ENCODE data around the gene MCCC1.

The MCCC1 gene

DNA sequence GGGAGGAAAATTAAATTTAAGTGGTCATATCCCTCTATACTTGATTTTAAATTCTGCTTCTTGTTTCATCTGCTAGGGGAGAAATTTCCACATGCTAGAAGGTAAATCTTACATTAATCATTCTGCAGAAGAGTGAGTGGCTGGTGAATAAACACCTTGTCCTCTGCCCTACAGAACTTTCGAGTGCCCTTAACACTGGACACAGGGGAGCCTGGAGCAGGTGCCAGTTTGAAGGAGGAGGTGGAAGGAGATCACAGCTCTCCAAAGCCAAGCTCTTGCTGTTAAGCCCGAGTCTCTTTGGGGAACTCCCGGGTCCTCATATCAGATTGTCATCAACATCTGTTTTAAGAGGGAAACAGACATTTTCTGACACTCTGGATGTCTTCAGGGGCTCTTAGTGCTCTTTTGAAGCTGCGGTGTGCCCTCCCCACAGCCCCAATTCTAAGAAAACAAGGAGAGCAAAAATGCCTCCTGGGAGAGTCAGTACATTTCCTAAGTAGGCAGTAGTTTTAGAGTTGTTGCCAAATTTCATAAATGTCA, 32.0 kb upstream of the MCCC1 start:
- TF ChIP-seq, protein P1, sequence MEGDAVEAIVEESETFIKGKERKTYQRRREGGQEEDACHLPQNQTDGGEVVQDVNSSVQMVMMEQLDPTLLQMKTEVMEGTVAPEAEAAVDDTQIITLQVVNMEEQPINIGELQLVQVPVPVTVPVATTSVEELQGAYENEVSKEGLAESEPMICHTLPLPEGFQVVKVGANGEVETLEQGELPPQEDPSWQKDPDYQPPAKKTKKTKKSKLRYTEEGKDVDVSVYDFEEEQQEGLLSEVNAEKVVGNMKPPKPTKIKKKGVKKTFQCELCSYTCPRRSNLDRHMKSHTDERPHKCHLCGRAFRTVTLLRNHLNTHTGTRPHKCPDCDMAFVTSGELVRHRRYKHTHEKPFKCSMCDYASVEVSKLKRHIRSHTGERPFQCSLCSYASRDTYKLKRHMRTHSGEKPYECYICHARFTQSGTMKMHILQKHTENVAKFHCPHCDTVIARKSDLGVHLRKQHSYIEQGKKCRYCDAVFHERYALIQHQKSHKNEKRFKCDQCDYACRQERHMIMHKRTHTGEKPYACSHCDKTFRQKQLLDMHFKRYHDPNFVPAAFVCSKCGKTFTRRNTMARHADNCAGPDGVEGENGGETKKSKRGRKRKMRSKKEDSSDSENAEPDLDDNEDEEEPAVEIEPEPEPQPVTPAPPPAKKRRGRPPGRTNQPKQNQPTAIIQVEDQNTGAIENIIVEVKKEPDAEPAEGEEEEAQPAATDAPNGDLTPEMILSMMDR (IDR thresholded peaks at IDR 0.05): no peak

DNA sequence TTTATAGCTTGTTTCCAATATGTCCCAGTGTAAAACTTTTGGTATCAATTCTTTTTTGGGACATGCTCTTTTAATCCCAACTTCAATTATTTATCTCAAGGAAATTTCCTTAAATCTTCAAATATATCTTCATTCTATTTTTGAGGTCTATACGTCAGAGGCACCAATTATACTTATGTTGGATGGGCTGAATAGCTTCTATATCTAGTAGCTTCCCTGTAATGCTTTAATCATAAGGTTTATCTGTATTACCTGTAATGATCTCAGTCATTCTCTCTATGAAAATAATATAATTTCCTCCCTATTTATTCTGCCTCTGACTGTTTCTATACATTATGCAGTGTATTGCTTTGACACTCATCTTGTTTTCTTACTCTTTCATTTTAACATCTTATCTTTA, 29.9 kb upstream of the MCCC1 start:
- TF ChIP-seq, protein P1 (IDR thresholded peaks at IDR 0.05): no peak

DNA sequence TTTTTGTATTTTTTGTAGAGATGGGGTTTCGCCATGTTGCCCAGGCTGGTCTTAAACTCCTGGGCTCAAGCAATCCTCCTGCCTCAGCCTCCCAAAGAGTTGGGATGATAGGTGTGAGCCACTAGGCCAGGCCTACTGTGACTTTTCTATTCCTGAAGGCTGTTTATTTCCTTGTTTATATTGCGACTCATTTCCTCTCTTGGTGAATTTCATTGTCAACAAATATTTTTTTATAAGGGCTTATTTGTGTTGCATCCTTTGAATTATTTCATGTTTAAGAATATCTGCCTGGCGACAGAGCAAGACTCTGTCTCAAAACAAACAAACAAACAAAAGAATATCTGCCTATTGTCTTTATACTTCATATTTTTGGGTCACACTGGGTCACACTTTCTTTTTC, 29.4 kb upstream of the MCCC1 start:
- TF ChIP-seq, protein P1 (IDR thresholded peaks at IDR 0.05): no peak

DNA sequence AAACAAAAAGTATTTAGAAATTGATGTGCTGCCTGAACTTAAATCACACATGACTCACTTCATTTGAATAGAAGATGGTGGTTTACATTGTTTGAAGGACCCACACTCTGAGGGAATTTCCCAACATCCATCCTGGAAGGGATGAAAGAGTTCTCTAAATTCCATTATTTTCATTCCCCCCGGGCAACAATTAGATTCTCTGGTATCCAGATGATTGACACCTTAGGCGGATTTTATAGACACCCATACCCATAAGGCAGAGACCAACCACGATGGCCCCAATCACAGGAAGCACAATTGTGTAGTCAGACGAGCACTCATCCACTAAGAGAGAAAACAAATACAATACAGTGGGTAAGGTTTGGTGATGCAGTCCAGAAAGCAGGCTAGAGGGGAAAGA, 24.6 kb upstream of the MCCC1 start:
- TF ChIP-seq, protein P1 (IDR thresholded peaks at IDR 0.05): no peak

DNA sequence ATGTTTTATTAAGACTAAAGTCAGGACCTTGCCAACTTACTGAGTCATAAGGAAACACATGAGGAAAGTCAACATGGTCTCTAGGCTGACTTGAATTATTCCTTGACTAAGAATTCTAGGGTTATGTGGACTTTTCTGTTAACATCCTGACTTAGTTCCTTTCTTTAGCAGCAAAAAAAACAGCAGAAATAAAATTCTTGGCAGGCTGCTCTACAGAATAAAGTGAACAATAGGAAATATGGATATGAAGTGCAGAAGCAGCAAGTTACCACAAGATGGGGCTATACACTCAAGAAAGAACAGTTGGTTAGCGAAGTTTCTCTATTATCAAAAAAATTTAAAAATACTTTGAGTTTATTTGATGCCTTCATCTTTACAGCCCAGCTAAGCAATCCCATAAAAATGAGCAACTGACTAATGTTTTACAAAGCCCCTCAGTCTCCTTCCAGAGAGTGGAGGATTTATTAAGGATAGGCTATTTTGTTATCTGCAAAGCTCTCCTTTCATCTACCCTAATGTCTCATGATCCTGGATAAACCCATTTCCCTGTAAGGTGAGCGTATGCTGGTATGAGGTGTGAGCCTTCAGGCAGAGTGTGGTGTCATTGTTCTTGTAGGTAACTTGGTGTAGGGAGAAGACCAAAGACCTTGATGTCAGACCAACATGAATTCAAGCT, 23.1 kb upstream of the MCCC1 start:
- TF ChIP-seq, protein P1 (IDR thresholded peaks at IDR 0.05): peak; percentile 95

DNA sequence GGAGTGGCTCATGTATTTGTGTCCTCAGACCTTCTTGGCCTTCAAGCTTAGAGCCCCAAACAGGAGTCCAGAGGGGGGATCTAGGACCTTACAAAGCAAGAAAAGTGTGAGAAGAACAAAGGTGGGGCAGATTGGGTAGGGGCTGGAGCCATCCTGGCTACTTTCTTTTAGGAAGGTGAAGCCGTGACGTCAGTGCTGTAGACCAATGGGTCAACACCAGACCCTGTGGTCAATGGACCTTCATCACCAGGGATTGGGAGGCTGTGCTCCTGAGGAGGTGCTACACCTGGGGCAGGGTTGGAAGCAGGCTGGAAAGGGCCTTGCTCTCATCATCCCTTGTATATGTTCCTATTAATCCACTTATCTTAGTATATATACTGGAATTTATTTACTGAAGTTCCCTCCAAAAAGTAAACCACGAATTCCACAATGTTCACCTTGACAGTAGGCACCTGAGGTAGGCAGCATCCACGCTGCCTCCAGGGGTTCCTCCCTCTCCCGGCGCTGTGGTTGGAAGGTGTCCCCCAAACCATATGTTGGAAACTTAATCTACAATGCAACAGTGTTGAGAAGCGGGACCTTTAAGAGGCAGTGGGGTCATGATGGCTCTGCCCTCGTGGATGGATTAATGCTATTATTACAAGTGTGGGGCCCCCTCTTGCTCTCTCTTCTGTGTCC, 21.4 kb upstream of the MCCC1 start:
- TF ChIP-seq, protein P1 (IDR thresholded peaks at IDR 0.05): no peak

DNA sequence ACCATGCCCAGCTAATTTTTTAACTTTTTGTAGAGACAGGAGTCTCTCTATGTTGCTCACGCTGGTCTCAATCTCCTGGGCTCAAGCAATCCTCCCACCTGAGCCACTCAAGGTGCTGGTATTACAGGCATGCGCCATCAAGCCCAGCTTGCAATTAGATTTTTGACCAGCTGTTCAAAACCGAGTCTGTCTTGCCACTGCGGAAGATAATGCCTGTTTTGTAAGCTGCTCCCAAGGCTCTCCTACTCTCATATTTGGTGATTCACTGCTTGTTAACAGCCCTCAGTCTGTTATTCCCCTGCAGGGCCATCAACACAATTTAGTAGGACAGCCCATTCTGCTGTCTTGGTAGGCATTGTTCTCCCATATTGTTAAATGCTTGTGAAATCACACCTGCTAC, 17.8 kb upstream of the MCCC1 start:
- TF ChIP-seq, protein P1 (IDR thresholded peaks at IDR 0.05): no peak

Measured in LNCAP (cell line).